NCI-H526 treated with DMSO at 0.1 percent for 48 hours (cell line): ENCODE data around the gene CSMD2.

Experiments used
- DNase-seq: peaks from one replicate; lab custom pipeline; 2025; lab: John Stamatoyannopoulos, UW

CSMD2 gene

DNA sequence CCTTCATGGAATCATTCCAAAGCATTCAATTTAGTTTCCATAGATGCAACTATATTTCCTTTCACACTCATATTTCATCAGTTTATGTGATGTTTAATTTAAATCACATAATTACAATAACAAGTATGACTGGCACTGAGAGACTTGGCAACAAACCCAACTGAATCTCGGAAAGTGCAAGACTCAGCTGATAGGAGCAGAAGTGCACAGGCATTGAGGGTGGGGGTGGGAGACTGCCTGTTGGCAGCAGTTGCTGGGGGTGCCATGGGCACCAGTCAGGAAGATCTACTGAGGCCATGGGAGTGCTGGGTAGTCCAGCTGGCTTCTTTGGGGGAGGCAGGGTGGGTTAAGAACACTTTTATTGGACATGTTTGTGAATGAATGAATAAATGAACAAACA lies 311.6 kb downstream of the CSMD2 start:
- no peak for DNase-seq

DNA sequence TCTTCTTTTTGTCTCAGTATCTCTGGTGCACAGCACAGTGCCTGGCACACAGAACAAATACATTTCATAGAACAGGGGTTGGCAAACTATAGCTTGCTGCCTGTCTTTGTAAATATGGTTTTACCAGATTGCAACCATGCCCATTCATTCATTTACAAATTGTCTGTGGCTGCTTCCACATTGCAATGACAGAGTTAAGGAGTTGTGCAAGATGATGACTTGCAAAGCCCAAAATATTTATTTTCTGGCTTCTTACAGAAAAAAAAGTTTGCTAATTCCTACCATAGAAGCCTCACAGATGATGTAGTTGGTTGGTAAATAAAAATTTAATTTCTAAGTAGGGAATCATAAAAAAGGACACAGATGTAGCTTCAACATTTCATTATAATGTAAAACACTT lies 312.3 kb downstream of the CSMD2 start:
- DNase-seq, result no peak

DNA sequence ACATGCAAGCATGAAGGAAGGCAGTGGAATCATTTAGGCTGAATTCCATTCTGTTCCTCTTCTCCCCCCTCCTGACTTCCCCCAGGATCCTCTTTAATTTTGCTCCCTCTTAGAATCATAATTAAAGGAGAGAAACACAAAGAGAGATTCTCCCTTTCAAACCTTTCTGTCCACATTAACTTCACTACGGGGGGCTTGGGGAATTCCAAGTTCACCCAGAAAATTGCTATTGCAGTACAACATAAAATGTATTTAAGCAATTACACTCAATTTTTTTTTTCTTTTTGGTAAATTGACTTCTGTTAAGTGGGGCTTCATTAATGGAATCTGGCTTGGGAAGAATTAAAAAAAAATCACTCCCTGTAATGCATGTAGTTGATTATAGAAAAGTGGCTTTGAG lies 314.5 kb downstream of the CSMD2 start:
- DNase-seq, result no peak

DNA sequence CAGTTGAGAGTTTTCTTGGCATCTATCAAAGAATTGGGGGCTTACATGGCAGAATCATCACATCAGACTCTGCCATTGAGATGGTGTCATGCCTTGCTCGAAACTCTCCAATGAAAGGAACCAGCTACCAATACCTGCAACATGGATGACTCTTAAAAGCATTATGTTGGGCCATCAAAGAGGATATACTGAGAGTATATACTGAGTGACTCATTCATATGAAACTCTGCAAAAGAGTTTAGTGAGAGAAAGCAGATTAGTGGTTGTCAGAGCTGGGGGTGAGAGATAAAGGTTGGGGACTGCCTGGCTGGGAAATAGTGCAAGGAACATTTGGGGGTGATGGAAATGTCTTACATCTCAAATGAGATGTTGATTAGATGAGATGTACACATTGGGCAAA lies 315.8 kb downstream of the CSMD2 start:
- no peak for DNase-seq

DNA sequence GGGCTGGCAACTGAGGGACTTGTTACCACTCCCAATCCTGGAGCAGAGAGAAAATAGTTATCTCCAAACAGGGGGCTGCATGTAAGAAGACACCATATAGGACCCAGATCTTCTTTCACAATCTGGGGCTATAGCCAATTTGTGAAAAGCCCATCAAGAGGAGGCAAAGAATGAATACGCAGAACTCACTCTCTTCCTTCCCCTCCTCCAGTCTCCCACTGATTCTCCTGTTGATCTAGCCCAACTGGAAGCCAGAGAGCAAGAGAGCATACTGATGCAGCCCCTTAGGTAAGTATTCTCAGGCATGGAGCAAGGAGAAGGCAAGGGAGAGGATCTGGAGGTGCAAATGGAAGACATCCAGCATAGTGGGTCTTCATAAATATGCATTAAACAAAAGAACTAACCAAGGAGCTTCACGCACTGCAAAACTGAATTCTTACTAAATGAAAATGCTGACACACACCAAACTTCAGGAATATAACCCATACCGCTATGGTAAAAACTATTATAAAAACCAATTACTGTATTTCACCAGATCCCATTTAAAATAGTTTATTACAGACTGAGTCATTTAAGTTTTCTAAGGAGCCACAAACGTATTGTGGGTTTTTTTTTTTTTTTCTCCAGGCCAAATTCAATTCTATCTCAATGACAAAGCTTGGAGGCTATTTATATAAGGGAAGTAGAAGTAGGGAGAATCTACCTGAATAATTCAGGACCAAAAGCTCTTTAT lies 316.7 kb downstream of the CSMD2 start:
- DNase-seq, result no peak

DNA sequence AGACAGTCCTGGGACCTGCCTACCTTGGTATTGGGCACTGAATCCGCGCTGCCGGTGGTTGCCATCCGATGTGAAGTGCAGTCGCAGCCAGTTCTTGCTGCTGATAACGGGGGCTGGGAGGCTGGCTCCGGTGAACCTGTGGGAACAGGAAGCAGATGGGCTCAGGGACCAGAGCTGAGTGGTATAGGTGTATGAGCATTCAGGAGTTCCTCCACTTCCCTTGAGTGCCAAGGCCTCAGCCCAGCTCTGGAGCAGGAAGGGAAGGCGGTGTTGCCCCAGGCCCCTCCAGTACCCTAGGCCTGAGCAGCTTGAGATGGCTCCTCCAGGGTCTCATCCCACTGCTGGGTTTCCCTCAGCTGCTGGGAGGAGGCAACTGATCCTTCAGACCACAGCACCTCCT lies 318.2 kb downstream of the CSMD2 start:
- DNase-seq, result no peak

DNA sequence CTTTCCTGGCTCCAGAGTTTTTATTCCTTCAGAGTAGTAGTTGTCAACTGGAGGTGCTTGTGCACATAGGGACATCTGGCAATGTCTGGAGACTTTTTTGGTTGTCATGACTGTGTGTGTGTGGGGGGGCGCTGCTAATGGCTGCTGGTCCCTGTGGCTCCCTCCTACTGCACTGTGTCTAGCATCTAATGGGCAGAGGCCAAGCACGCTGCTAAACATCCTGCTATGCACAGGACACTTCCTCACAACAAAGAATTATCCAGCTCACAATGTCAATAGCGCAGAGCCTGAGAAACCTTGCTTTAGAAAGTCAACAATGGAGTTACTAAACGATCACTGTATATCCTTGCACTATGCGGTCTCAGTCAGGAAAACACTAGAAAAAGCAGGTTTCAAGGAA lies 320.9 kb downstream of the CSMD2 start:
- no peak for DNase-seq

DNA sequence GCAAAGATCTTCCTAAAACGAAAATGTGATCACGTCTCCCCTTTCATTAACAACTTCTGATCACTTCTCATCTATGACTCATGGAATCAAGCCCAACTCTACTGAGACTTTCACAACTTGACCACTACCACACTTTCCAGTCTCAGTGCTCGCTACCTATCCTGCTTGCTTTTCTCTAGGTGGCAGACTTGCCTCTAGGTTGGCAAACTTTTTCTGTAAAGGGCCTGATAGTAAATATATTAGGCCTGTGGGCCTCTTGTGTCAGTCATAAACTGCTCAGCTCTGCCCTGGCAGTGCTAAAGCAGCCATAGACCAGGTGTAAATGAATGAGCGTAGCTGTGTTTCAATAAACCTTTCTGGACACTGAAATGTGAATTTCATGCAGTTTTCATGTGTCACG lies 322.7 kb downstream of the CSMD2 start:
- no peak for DNase-seq

DNA sequence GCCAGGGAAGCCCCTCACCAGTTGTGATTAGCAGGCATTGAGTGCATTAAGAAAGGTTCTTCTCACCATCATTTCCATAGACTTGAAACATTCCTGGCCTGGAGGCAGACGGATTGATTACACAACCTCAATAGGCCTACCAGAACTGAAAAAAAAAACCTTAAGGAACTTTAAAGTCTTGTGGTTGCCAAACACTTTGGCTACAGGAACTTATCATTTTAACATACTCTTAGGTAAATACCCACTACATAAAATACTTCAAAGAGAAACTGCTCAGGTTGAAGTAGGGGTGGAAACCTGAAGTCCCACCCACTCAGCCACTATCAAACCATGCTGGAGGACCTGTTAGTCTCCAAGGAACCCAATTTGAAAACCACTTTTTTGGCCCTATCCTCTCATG lies 323.5 kb downstream of the CSMD2 start:
- DNase-seq, result no peak

DNA sequence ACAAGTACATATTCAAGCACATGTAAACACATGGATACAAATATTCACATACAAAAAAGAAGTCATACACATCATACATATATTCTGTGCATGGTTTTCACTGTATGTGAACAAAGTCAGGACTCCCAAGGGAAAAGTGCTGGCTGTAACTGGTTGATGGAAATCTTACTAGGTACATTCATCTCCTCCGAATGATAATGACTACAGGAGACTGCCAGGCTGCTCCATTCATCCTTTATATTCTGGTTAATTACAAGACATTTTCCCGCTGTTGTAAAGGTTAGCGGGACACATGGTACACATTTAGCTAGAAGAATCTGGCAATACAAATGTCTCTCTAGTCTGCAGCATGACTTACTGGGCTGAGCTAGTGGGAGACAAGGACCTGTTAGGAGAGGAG lies 327.4 kb downstream of the CSMD2 start:
- DNase-seq, result no peak

DNA sequence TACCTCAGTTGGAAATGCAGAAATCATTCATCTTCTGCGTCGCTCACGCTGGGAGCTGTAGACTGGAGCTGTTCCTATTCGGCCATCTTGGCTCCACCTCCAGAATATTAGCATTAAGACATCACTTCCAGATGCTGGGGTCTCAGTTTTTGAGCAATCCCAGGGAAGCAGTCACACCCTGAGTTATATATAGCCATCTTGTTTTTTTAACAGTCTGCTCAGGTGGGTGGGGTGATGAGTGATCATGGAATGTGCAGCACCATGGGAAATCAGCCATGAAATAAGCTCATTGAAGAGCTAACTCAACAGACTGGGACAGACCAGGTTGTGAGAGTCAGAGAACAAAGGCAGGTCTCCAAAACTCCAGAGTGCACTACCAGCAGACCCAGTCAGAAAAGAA lies 328.1 kb downstream of the CSMD2 start:
- DNase-seq, result no peak

DNA sequence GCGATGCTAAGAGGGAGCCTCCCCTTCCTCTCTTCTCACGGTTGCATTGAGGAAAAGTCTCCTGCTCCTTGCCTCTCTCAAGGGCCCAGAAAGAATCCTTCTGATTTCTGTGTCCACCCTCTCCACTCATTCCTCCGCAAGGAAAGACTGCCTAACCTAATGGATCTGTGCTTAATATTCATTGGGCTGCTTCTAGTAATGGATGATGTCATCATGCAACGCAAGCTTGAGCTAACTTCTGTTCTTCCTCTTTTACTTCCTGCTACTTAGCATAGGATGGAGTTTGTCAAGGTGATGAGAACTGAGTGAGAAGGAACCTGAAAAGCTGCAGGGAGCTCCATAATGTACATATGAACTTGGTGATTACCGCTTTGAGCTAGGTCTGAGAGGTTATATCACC lies 336.4 kb downstream of the CSMD2 start:
- no peak for DNase-seq

DNA sequence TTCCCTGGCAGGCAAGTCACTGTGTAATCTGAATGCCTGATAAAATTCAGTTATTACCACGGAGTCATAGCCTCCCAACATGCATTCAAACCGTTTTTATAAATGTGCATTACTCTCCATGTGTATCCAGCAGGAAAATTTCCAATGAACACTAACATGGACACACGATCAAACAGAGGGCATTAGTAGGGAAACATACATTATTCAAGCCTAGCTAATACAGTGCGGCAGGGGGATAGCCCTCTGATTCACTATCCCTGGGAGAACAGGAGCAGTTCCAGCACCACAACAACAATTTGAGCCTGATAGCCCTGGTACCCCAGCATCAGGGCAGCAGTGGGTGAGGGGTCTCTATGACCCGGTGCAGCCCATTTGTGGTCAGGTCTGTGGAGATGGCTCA lies 337.0 kb downstream of the CSMD2 start:
- no peak for DNase-seq

DNA sequence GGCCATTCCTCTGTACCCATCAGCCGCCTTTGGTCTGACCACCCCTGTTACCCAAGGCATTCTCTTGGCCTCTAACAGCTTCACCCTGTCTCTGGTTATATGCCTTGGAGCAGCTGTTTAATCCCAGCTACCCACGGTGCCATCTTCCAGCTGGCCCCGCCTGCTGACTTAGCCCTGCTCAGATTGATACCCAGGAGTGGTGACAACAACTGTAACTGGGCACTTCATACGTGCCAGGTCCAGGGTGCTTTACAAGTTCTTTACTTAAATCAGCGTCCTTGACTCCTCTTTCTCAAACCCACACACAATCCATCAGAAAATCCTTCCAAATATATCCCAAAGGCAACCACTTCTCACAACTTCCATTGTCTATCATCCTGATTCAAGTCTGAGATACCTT lies 338.3 kb downstream of the CSMD2 start:
- DNase-seq, result no peak

DNA sequence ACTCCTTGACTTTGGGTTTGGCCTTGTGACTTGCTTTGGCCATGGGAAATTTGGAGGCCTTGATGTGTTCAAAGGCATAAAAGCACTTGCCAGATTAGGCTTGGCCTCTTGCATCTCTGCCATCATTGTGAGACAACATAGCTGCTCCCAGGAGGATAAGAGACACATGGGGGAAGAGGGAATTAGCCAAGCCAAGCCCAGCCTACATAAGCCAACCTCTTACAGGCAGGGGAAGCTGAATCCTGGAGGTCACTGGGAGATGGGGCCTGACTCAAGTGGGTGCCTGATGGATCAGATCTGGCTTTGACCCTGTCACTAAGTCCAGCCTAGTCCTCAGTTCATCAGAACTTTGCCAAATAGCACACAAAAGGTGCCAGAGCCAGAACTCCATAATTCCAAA lies 338.7 kb downstream of the CSMD2 start:
- DNase-seq, result no peak

DNA sequence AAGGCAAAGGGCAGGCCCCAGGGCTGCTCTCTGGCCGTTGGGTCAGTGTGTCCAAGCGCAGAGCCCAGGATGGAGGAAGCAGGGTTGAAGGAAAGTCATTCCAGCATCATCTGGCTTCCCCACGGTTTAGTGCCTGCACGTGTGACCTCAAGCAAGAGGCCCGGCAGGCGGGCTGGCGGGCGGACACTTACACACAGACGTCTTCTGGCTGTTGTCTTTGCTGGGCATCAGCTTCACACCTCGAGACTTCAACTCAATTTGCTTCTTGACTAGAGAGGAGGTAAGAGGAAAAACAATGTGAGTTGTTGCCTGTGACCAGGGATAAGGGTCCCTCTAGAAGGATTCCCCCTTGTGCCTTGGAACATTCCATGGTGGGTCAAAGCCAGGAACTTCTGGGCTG lies 339.5 kb downstream of the CSMD2 start:
- DNase-seq, result no peak

DNA sequence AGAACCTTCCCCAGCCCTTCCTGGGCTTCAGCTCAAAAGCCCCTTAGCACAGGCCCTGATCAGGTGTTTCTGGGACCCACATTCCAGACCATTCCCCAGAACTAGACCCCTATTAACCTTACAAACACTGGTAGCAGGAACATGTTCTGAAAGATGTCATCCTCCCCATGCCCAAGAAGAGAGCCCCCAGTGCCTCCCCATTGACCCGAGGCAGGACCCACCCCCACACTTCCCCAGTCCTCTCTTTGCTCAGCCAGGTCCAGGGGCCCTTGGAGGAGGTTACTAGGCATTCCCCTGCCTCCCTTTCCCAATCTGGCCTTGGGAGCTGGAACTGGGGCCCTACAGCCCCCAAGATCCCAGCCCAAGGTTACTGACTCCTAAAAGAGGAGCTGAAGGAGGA lies 340.1 kb downstream of the CSMD2 start:
- DNase-seq, result no peak

DNA sequence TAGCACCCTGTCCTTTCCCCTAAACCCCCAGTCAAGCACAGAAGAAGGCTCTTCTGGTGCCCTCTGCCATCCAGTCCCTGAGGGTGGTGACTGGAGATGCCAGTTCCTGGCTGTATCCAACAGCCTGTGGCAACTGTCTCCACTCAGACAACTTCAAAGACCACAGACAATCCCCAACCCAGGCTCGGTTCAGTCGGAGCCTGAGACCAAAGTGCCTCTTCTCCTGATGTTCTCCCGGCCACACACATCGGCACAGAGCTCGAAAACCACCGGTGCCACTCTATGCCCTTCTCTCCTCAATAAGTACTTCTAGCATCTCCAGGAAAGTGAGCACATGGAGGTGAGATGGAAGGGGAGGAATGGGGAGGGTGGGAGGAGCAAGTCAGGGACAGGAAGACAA lies 340.7 kb downstream of the CSMD2 start:
- DNase-seq, result no peak

DNA sequence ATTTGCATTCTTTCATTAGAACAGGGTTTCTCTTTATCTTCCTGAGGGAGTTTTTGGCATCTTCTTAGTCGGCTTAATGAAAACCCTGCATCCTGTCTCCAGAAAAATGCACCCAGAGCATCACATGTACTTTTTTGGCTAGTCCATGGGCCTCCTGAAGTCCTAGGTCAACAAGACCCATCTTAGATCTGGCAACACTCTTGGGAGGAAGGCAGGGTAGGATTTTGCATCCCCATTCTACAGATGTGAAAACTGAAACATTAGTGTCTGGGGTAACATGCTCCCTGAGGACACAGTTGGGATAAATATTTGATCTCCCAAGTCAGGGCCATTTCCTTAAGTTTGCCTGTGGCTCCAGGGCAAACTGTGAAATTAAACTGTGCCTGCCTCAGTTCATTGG lies 341.2 kb downstream of the CSMD2 start:
- DNase-seq, result no peak

DNA sequence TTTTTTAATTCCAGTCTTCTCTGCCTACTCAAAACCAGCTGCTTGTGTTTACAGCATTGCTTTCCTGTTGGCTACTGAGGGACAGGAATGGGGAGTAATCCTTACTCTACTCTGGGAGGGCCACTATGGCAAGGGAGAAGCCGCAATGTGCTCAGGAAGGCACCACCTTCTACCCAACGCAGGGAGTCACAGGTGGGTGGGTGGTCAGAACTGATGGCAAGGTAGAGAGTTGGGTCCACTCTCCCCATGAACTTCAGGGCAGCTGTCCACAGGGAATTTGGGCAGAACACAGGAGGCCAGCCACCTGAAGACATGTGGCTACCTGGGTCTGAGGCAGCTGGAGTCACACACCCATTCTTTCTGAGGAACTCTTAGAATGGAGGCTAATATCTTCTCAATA lies 341.6 kb downstream of the CSMD2 start:
- no peak for DNase-seq

DNA sequence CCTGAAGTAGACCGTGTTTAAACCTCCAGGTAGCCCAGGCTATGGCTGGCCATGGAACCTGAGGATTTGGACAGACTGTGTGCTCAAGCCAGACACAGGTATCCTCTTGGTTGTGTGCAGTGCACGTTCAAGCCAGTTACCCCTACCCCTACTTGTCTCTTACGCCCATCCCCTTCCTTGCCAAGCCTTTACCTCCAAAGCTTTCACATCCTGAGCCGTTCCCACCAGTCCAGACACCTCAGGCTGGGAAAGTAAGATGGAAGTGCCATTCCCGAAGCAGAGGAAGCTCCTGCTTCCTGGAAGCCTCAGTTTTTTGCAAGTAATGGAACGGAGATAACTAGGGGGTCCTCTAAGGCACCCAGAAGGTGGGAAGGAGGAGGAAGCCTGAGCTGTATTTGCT lies 342.6 kb downstream of the CSMD2 start:
- no peak for DNase-seq

DNA sequence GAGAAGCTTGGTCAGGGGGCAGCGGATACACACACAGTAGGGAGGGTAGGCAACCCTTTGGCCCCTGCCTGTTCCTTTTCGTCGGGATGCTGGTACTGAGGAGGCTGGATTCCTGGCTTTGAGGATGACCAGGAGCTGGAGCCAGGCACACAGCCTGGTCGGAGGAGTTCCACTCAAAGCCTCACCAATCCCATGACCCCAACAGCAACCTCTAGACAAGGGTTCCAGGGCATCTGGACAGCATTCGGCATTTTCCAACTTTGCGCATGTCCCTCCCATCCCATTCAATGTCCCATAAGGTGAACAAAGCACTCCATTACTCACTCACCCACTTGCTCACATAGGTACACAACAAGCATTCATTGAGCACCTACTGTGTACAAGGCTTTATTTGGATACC lies 343.7 kb downstream of the CSMD2 start:
- no peak for DNase-seq

DNA sequence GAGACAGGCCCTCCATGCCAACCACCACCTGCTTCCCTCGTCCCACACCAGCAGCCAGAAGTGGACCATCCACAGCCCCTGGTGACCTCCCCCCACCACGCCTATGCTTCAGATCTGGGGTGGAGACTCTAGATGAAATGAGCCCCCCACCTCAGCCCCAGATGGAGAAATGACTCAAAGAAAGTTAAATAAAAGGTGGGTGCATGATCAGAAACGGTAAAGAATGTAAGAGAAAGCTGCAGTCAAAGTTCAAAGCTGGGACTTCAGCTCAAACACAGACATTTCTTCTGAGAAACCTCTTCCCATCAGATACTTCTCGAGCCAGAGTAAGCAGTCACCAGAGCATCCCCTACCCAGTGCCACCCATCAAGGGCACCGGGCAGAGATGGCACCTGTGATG lies 344.2 kb downstream of the CSMD2 start:
- no peak for DNase-seq

DNA sequence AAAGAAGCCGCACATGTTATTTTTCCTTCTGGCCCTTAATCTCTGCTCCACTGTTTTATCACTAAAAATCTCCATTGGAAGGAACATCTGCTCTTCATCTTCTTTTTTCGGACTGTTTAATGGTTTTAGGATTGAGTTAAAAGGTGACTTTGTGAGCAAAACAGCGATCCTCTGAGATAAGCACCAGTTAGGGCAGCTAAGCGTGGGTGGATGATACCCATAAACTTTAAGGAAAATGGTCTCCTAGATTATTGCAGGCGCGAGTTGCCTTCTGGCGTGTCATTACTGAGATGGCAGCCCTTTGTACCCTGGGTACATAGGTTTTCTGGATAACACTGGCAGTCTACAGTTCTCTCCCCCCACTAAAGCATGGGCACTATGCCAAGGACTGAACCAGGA lies 345.1 kb downstream of the CSMD2 start:
- no peak for DNase-seq
